NCI-H510A treated with DMSO at 0.1 percent for 48 hours (cell line): ENCODE measurements around the gene ASTN2.

Experiments used
- DNase-seq: peaks from one replicate; lab custom pipeline; 2025; lab: John Stamatoyannopoulos, UW

Gene ASTN2

GRCh38 chr9:116798521-116798920 lies 616.3 kb downstream of the ASTN2 start:
- DNase-seq: no peak

- no peak for DNase-seq
These were observed 617.6 kb downstream of the ASTN2 start for GRCh38 chr9:116797276-116797675.

- DNase-seq: no peak
These were observed 618.2 kb downstream of the ASTN2 start for GRCh38 chr9:116796669-116797068.

GRCh38 chr9:116795821-116796220 lies 619.0 kb downstream of the ASTN2 start:
- no peak for DNase-seq

- no peak for DNase-seq
These were observed 622.6 kb downstream of the ASTN2 start for GRCh38 chr9:116792271-116792670.

GRCh38 chr9:116791326-116791725 lies 623.5 kb downstream of the ASTN2 start:
- DNase-seq: peak; percentile 34

GRCh38 chr9:116789081-116789480 lies 625.8 kb downstream of the ASTN2 start:
- DNase-seq: no peak

- DNase-seq: no peak
These were observed 628.1 kb downstream of the ASTN2 start for GRCh38 chr9:116786737-116787136.

GRCh38 chr9:116777116-116777515 lies 637.7 kb downstream of the ASTN2 start:
- DNase-seq: no peak

GRCh38 chr9:116774421-116775180 lies 640.3 kb downstream of the ASTN2 start:
- DNase-seq: no peak

- no peak for DNase-seq
These were observed 647.6 kb downstream of the ASTN2 start for GRCh38 chr9:116767219-116767618.

GRCh38 chr9:116765011-116765410 lies 649.8 kb downstream of the ASTN2 start:
- DNase-seq: no peak

GRCh38 chr9:116763770-116764169 lies 651.1 kb downstream of the ASTN2 start:
- no peak for DNase-seq

- no peak for DNase-seq
These were observed 654.2 kb downstream of the ASTN2 start for GRCh38 chr9:116760636-116761035.

- no peak for DNase-seq
These were observed 657.8 kb downstream of the ASTN2 start for GRCh38 chr9:116757030-116757429.

GRCh38 chr9:116753389-116753788 lies 661.5 kb downstream of the ASTN2 start:
- DNase-seq: no peak

- no peak for DNase-seq
These were observed 664.3 kb downstream of the ASTN2 start for GRCh38 chr9:116750510-116750909.

GRCh38 chr9:116749772-116750171 lies 665.1 kb downstream of the ASTN2 start:
- DNase-seq: no peak

- DNase-seq: no peak
These were observed 665.7 kb downstream of the ASTN2 start for GRCh38 chr9:116749176-116749575.

- DNase-seq: no peak
These were observed 673.1 kb downstream of the ASTN2 start for GRCh38 chr9:116741742-116742141.

GRCh38 chr9:116741086-116741740 lies 673.6 kb downstream of the ASTN2 start:
- DNase-seq: no peak

- DNase-seq: peak; percentile 81
These were observed 677.7 kb downstream of the ASTN2 start for GRCh38 chr9:116737152-116737546.

GRCh38 chr9:116736399-116737151 lies 678.3 kb downstream of the ASTN2 start:
- no peak for DNase-seq
